HCT116 (cell line): ENCODE data around the gene NOTCH1. TPM values are rescaled to one million over a fixed set of nuclear protein-coding genes. Genes with fewer than 3 reads are reported as not detected.

ENCODE experiments used
- ATAC-seq: fragments of 200-7000 bp; cut with Tn5 transposase; 2 replicates; pipeline ENCODE4 v1.9.1; 2020; ENCODE audit warnings: mild to moderate bottlenecking, moderate library complexity
- BruUV-seq: library from RNA; stranded (reverse); fragments of 400-500 nt; replicated peaks from 2 replicates; lab custom pipeline; 2021; lab: Mats Ljungman, UMichigan
- CTCF ChIA-PET: fragments of 300-600 bp; sonication (Branson Sonifier 250); formaldehyde crosslinking; loops from one replicate; lab custom pipeline; 2021; ENCODE audit warnings: antibody characterized with exemption; lab: Charles Lee
- POLR2A ChIA-PET: fragments of 300-600, 350-600 bp; sonication (Branson Sonifier 250); formaldehyde crosslinking; loops from one replicate; lab custom pipeline; 2021; ENCODE audit warnings: antibody characterized with exemption; lab: Charles Lee
- RAD21 ChIA-PET, 2 experiments: fragments of 300-600 bp; sonication (Branson Sonifier 250); formaldehyde crosslinking; loops; one replicate each; lab custom pipeline; 2023; ENCODE audit warnings: low total read pairs in 2 of 2; ENCODE audit not compliant: uncharacterized antibody in 2 of 2, unreplicated experiment in 2 of 2, low non-redundant PET in 1 of 2; lab: Charles Lee
- DNase-seq: peaks from one replicate; pipeline ENCODE4 v3.0.0-alpha.2; 2010; ENCODE audit warnings: low read depth, low spot score
- H2AFZ ChIP-seq: fragments of 200-600 bp; shearing (Covaris generic), sonication (generic); 2 replicates; pipeline ENCODE4 v1.6.1; 2017; ENCODE audit warnings: low read depth, mixed run types, mixed read lengths, antibody characterized with exemption, low read length; ENCODE audit not compliant: poor library complexity, severe bottlenecking
- H3K27ac ChIP-seq: 2 replicates; pipeline ENCODE4 v1.5.1; 2012; ENCODE audit warnings: low read depth, low read length
- H3K27me3 ChIP-seq: fragments of 200-600 bp; sonication (generic); 2 replicates; pipeline ENCODE4 v1.6.1; 2016; ENCODE audit warnings: mixed run types, low read length, mixed read lengths; ENCODE audit not compliant: insufficient read depth
- H3K36me3 ChIP-seq, 2 experiments: fragments of 200-500 bp in 1 of 2; fragments of 200-600 bp in 1 of 2; sonication (Bioruptor generic) in 1 of 2; sonication (generic) in 1 of 2; 2 replicates each; pipeline versions ENCODE4 v1.5.1 to v1.6.1; 2014 to 2016; ENCODE audit warnings: low read length in 2 of 2, inconsistent platforms in 1 of 2, mixed read lengths in 1 of 2, mixed run types in 1 of 2; ENCODE audit not compliant: insufficient read depth in 2 of 2, control insufficient read depth in 1 of 2
- H3K4me1 ChIP-seq, 2 experiments: fragments of 200-600 bp in 1 of 2; sonication (generic) in 1 of 2; 2 replicates each; pipeline versions ENCODE4 v1.5.1 to v1.6.1; 2012 to 2017; ENCODE audit warnings: low read length in 2 of 2, inconsistent platforms in 1 of 2, mild to moderate bottlenecking in 1 of 2, mixed read lengths in 1 of 2, mixed run types in 1 of 2, moderate library complexity in 1 of 2; ENCODE audit not compliant: insufficient read depth in 2 of 2, control insufficient read depth in 1 of 2
- H3K4me2 ChIP-seq: fragments of 200-600 bp; sonication (generic); 2 replicates; pipeline ENCODE4 v1.6.1; 2017; ENCODE audit warnings: mixed run types, low read length, mixed read lengths
- H3K4me3 ChIP-seq, 2 experiments: fragments of 200-600 bp in 1 of 2; sonication (generic) in 1 of 2; replicated peaks in 1 of 2; 2 replicates each; pipeline ENCODE4 v1.5.1; 2011 to 2016; ENCODE audit warnings: low read length in 2 of 2, control low read depth in 1 of 2, low read depth in 1 of 2, mild to moderate bottlenecking in 1 of 2, mixed read lengths in 1 of 2, mixed run types in 1 of 2
- H3K79me2 ChIP-seq: fragments of 200-600 bp; sonication (generic); 2 replicates; pipeline ENCODE4 v1.6.1; 2017; ENCODE audit warnings: mild to moderate bottlenecking, mixed run types, low read length, moderate library complexity, mixed read lengths; ENCODE audit not compliant: insufficient read depth
- H3K9ac ChIP-seq: fragments of 200-600 bp; sonication (generic); 2 replicates; pipeline ENCODE4 v1.6.1; 2016; ENCODE audit warnings: low read length, mixed read lengths
- H3K9me2 ChIP-seq: fragments of 200-600 bp; sonication (generic), shearing (Covaris generic); 2 replicates; pipeline ENCODE4 v1.6.1; 2017; ENCODE audit warnings: mixed run types, mild to moderate bottlenecking, moderate library complexity; ENCODE audit not compliant: insufficient read depth
- H3K9me3 ChIP-seq, 2 experiments: fragments of 200-500 bp in 1 of 2; fragments of 200-600 bp in 1 of 2; sonication (Bioruptor generic) in 1 of 2; sonication (generic) in 1 of 2; 2 replicates each; pipeline ENCODE4 v1.6.1; 2014 to 2017; ENCODE audit warnings: low read length in 2 of 2, mixed read lengths in 2 of 2, inconsistent platforms in 1 of 2, low read depth in 1 of 2, mild to moderate bottlenecking in 1 of 2, mixed run types in 1 of 2, moderate library complexity in 1 of 2; ENCODE audit not compliant: control insufficient read depth in 1 of 2, insufficient read depth in 1 of 2
- H4K20me1 ChIP-seq: fragments of 200-600 bp; sonication (generic), shearing (Covaris generic); 2 replicates; pipeline ENCODE4 v1.6.1; 2017; ENCODE audit warnings: mixed run types, mild to moderate bottlenecking, moderate library complexity; ENCODE audit not compliant: insufficient read depth
- CBX3 ChIP-seq: IDR thresholded peaks from 2 replicates; pipeline ENCODE4 v1.6.1; 2012; ENCODE audit warnings: low read depth
- CEBPB ChIP-seq: IDR thresholded peaks from 2 replicates; pipeline ENCODE4 v1.6.1; 2012; ENCODE audit warnings: low read depth
- CTCF ChIP-seq, 3 experiments: fragments of 200-600 bp in 1 of 3; sonication (generic) in 1 of 3; IDR thresholded peaks in 2 of 3; conservative IDR thresholded peaks in 1 of 3; 2 replicates each; pipeline ENCODE4 v1.5.1; 2012 to 2017; ENCODE audit warnings: low read depth in 2 of 3, low read length in 2 of 3, antibody characterized with exemption in 1 of 3, borderline replicate concordance in 1 of 3, control low read depth in 1 of 3, mild to moderate bottlenecking in 1 of 3, mixed read lengths in 1 of 3, mixed run types in 1 of 3, moderate library complexity in 1 of 3; ENCODE audit not compliant: insufficient read depth in 1 of 3
- SRF ChIP-seq: IDR thresholded peaks from 2 replicates; pipeline ENCODE4 v1.6.1; 2012; ENCODE audit warnings: low read depth
- TCF7L2 ChIP-seq: IDR thresholded peaks from 2 replicates; pipeline ENCODE4 v1.7.0; 2011; ENCODE audit warnings: borderline replicate concordance, inconsistent platforms; ENCODE audit not compliant: insufficient read depth, insufficient read length; ENCODE audit errors: extremely low read depth
- ZFX ChIP-seq: fragments of 450-650 bp; IDR thresholded peaks from 2 replicates; pipeline ENCODE4 v1.6.1; 2017
- ZNF274 ChIP-seq: fragments of 200-500 bp; sonication (Bioruptor generic); IDR thresholded peaks from 2 replicates; pipeline ENCODE4 v1.6.1; 2014; ENCODE audit warnings: mild to moderate bottlenecking, low read depth, low read length, inconsistent platforms
- intact Hi-C: fragments of 100-400 bp; cut with micrococcal nuclease; formaldehyde crosslinking; loops from 2 replicates; pipeline ENCODE4 v1.10.0; 2022
- total RNA-seq: library from RNA; stranded (reverse); gene quantifications from one replicate; pipeline ENCODE4 v1.2.1, GENCODE V29; 2021; ENCODE audit not compliant: unreplicated experiment

The NOTCH1 gene
- total RNA-seq, 1 experiment from 2014 or later: 36.2 TPM

GRCh38 chr9:136545692-136545964 lies 220 bp downstream of the NOTCH1 start:
- Histone ChIP-seq H3K9me3 (no peaks in the 10 kb centered on the region), H4K20me1 (peaks cover 4% of the 10 kb centered on the region; the same call in 1 of the 2 replicates), H3K4me2 (peak overlapping the region; percentile 90), H3K9me2 (no peaks in the 10 kb centered on the region), H3K4me1 (peaks cover 39 to 58% of the 10 kb centered on the region in 2 experiments), H2AFZ (no peak overlapping the region), H3K36me3 (peaks cover 10 to 15% of the 10 kb centered on the region in 2 experiments; a peak in 1 of 4 replicates), H3K27me3 (no peaks in the 10 kb centered on the region), H3K79me2 (peaks cover 46% of the 10 kb centered on the region), H3K9ac (peak overlapping the region; percentile 88), H3K4me3 (peak overlapping the region; percentile 70 to 87), H3K27ac (peak overlapping the region; percentile 82)
- DNase-seq (no peak), ATAC-seq (no peak; the same call in 1 of the 2 replicates)
- intact Hi-C loops: no loop called here
- CTCF ChIA-PET: no interaction called here
- no TSS peak for BruUV-seq
- no peak for TF ChIP-seq SRF
- no peak for TF ChIP-seq TCF7L2
- TF ChIP-seq CEBPB: no peak
- no peak for TF ChIP-seq ZNF274
- no peak for TF ChIP-seq CBX3
- POLR2A ChIA-PET: interaction anchor here (0.9 kb wide), 1 partner anchor 61 kb away, joined by 4 read pairs; no protein-coding TSS in a partner anchor
- RAD21 ChIA-PET: no interaction called here

- ATAC-seq (peak; percentile 0; the same call in 1 of the 2 replicates), DNase-seq (no peak)
- no peaks in the 10 kb centered on the region for H3K9me2 ChIP-seq
- H3K27me3 ChIP-seq: no peaks in the 10 kb centered on the region
- no peaks in the 10 kb centered on the region for H3K9me3 ChIP-seq
- H3K79me2 ChIP-seq: peaks cover 51% of the 10 kb centered on the region
- ChIA-PET RAD21 (no interaction called here), CTCF (no interaction called here), POLR2A (interaction anchor here (0.9 kb wide), 1 partner anchor 62 kb away, joined by 4 read pairs; no protein-coding TSS in a partner anchor)
- H4K20me1 ChIP-seq: peaks cover 4% of the 10 kb centered on the region; the same call in 1 of the 2 replicates
- no TSS peak for BruUV-seq
- no peak for TF ChIP-seq CTCF (IDR thresholded peaks at IDR 0.05 in 2 of 3, conservative IDR thresholded peaks at IDR 0.05 in 1 of 3; ENCODE audit: borderline replicate concordance in 1 of 3, insufficient read depth in 1 of 3, low read depth in 2 of 3, low read length in 2 of 3)
- peak; percentile 23; the same call in 1 of the 2 replicates for TF ChIP-seq ZFX
- H3K9ac ChIP-seq: peak overlapping the region; percentile 88
- intact Hi-C loops: no loop called here
- peaks cover 39 to 58% of the 10 kb centered on the region in 2 experiments for H3K4me1 ChIP-seq
- no peak overlapping the region for H2AFZ ChIP-seq
- peak overlapping the region; percentile 70 to 87 for H3K4me3 ChIP-seq
- H3K27ac ChIP-seq: peak overlapping the region; percentile 82
- peaks cover 10 to 15% of the 10 kb centered on the region in 2 experiments; a peak in 1 of 4 replicates for H3K36me3 ChIP-seq
- peak overlapping the region; percentile 90 for H3K4me2 ChIP-seq
Observed at GRCh38 chr9:136544964-136545691, 720 bp downstream of the NOTCH1 start.
